Measurements from ENCODE around the gene EXOSC5.
"Not testable (repeated sequence)": the region's sequence is repeated elsewhere in the genome, so short reads cannot be mapped to it uniquely, and the experiment has no call there.

The EXOSC5 gene

DNA sequence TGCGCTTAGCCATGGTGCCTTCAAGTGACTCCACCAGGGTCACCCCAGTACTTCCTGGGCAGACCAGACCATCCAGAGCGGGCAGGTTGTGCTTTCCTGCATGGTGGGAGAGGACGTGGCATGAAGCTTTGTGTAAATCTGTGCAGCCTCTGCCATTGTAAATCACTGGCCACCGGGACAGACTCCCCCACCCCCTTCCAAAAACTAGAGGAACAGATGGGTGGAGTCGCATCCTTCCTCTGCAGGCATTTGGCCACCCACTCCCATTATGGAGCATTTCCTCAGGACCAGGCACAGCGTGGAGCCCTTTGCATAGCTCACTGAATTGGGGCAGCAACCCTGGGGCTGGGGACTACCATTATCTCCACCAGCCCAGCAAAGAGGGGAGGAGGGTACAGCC is 8.6 kb upstream of the EXOSC5 start:
- DNase-seq (ENCODE audit: low spot score), result no peak

DNA sequence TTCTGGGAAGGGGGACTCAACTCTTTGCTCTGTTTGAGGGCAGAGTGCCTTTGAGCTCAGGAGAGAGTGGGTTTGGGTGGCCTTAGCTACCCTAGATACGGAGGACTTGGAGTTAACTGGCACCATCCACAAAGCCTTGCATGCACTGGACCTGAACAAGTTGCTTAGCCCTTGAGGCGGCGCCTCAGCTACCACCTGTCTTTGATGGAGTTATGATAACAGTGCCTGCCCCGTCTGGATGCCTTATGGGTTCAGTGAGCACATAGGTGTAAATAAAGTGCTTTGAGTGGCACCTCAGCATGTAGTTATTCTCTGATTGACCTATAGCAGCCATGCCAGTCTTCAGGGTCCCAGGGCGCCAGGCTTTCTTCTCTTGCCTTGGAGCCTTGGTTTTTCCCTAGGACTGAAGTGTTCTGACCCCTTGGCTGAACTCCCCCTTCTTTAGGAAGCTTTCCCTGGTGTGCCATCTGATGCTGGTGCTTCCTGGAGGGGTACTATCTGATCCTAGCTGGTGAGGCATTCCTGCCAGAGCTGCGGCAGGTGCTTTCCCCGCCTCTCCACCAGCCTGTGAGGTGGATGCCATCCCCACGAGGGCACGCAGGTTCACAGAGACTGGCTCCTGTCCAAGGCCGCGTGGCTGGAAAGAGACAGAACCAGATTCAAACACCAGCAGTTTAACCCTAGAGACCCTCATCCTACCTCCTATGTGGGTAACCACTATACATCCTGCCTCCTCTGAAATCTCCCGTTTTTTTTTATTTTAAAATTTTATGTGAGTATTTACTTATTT is 6.2 kb upstream of the EXOSC5 start:
- no peak for DNase-seq (ENCODE audit: low spot score)

DNA sequence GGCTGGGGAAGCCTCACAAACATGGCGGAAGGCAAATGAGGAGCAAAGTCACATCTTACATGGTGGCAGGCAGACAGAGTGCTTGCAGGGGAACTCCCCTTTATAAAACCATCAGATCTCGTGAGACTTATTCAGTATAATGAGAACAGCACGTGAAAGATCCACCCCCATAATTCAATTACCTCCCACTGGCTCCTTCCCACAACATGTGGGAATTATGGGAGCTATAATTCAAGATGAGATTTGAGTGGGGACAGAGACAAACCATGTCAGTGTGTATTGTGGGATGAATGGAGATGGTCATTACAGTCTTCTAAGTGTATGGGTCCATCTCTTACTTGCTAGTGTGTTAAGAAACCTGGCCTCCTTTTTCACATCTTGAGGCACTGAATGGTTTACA is 4.9 kb upstream of the EXOSC5 start:
- DNase-seq (ENCODE audit: low spot score), result no peak

DNA sequence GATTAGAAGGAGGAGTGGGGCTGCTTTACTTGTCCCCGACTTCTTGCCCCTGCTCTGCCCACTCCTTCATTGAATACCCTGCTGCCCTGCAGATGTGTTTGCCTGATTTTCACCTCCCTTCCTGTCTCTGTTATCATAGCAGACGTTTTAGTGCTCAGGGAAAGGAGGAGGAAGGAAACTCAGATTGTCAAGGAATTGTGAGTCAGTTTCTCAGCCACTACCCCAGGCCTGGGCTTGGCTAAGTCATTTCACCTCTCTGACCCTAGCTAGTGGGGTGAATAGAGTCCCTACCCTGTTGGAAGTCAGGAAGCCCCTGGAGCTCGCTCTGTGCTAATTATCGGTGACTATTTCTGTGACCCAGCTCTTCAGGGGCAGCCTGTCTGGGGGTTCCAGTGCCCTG is 4.3 kb upstream of the EXOSC5 start:
- no peak for DNase-seq (ENCODE audit: low spot score)

DNA sequence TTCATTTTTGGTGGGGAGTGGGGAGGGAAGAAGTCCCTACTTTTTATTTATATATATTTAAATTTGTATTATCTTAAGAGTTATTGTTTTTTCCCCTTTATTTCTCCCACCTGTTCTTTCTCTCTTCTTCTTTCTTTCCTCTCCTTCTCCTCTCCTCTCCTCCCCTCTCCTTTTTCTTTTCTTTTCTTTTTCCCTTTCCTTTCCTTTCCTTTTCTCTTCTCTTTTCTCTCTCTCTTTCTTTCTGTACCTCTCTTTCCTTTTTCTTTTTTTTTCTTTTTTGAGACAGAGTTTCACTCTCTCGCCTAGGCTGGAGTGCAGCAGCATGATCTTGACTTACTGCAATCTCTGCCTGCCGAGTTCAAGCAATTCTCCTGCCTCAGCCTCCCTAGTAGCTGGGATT is 2.4 kb upstream of the EXOSC5 start:
- no peak for DNase-seq (ENCODE audit: low spot score)

DNA sequence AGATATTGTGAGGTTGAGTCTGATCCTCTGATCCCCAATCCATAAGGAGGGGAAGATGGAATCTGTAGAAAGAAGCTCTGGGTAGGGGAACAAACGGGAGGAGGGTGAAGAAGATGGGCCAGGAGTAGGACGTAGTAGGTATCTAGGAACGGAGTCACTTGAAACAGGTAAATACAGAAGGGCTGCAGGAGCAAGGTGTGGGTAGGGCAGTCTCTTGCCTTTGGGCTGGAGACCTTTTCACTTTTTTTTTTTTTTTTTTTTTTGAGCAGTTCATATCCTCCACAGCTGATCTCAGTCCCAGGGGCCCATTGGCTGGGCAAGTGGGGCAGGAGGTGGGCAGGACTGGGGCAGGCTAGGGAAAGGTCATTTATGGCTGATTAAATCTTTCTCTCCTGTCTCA is 1.9 kb upstream of the EXOSC5 start:
- no peak for DNase-seq (ENCODE audit: low spot score)

DNA sequence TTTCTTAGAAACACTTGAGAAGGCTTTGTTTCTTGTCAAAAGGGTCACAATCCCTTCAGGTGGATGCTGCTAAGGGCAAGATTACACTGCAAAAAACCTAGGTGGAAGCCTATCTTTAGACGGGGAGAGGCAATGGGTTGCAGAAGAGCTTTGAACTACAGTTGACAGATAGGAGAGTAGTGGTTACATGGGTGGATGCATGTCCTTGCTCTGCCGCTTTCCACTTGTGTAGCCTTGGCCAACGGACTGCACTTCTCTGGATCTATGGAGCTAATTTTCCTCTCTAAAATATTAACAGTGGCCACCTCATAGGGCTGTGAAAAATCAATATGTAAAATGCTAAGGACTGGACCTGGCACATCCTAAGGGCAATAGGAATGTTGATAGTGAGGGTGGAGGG is 1.4 kb upstream of the EXOSC5 start:
- DNase-seq (ENCODE audit: low spot score), result no peak

DNA sequence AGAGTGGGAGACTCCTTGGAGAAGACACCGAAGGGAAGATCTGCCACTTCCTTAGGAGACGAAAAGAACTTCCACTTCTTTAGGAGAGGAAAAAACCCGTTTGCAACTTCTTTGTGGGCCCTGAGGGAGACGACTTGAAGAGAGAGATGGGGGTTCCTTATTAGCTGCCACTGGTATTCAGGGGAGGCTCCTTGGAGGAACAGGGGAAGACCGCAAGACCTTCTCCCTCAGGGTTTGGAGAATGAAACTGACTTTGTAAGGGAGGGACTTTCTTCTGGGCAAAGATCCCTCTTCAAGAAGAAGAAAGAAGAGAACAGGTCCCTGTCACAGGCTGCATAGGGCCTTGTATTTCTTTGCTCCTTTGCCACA is 875 bp upstream of the EXOSC5 start:
- no peak for DNase-seq (ENCODE audit: low spot score)

DNA sequence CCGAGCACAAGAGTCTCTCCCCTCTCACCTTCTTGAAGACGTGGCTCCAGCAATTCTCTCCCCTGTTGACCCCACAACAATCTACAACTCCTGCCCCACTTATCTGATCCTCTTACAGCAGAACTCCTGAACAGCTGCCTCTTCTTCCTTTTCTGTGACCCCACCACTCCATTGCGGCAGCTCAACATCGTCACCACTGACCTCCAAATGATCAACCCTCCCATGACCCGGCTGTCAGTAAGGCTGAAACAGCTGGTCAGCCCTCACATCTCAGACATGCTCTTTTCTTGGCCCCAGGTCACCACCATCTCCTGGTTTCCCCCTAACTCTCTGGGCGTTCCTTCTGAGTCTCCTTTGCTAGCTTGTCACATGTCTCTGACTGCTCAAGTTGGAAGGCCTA is 1.8 kb downstream of the EXOSC5 start:
- DNase-seq (ENCODE audit: low spot score), result no peak

DNA sequence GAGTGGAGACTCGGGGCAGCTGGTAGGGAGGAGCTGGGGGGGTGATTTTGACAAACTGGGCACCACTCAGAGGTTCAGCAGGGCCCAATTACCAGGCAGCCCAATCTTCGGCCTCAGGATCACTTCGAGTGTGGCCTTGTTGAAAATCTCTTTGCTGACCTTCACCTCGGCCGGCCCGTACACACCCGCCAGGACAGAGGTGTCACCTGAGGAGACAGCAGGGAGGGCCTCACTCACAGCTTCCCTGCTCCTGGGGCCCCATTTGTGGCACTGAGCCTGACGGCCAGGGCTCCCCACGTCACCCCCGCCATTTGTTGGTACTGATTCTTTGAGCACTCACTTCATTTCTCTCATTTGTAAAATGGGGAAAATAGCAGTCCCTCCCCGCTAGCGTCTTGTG is 4.4 kb downstream of the EXOSC5 start:
- DNase-seq (ENCODE audit: low spot score), result no peak

DNA sequence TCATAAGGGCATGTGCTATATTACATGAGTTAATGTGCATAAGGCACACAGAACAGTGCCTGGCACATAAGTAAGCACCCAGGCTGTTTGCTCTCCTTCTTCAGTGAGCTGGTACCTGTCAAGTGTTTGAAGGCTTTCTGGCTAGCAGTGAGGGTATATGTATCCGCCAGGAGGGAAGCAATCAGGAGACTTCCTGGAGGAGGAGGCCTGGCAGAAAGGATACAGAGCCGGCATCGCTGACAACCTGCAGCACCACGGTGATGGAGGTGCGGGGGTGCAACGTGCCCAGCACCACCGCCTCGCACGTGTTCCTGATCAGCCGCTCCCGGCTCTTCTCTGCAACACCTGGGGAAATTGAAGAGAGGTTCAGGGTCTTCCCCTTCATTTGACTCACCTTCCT is 5.5 kb downstream of the EXOSC5 start:
- no peak for DNase-seq (ENCODE audit: low spot score)

DNA sequence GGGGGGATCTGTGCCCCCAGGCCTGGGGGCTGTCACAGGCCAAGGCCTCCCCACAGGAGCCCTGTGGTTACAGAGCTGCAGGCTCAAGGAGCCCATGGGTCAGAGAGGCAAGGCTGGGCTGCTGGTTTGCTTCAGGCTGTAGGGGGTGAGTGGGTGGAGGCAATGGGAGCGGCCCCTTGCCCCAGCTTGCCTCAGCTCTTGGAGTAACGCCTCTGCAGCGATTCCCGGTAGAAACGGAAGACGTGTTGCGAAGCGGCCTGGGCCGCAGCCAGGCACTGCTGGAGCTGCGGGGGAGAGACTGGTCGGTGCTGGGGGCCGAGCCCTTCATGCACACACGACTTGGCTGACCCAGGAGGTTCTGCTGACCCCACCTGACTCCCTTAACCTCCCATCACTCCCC is 10.7 kb downstream of the EXOSC5 start:
- DNase-seq (ENCODE audit: low spot score), result no peak

DNA sequence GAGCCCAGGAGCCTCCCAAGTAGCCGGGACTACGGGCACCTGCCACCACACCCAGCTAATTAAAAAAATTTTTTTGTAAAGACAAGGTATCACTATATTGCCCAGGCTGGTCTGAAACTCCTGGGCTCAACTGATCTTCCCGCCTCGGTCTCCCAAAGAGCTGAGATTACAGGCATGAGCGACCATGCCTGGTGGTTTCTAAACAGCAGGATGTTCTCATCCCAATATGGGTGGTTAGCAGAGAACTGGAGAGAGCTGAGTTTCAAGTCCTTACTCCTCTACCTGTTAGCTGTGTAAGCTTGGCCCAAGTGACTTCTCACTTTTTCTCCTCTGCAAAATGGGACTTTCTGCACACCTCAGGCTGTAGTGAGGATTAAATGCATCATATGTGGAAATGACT is 12.8 kb downstream of the EXOSC5 start:
- no peak for DNase-seq (ENCODE audit: low spot score)

DNA sequence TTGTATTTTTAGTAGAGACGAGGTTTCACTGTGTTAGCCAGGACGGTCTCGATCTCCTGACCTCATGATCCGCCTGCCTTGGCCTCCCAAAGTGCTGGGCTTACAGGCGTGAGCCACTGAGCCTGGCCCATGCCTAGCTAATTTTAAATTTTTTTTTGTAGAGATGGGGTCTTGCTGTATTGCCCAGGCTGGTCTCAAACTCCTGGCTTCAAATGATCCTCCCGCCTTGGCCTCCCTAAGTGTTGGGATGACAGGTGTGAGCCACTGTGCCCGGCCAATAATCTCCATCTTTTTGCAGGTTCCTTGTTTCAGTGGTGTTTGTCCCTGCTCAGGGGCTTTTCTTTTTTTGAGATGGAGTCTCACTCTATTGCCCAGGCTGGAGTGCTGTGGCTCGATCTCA is 15.6 kb downstream of the EXOSC5 start:
- not testable (repeated sequence) for DNase-seq (ENCODE audit: low spot score)

DNA sequence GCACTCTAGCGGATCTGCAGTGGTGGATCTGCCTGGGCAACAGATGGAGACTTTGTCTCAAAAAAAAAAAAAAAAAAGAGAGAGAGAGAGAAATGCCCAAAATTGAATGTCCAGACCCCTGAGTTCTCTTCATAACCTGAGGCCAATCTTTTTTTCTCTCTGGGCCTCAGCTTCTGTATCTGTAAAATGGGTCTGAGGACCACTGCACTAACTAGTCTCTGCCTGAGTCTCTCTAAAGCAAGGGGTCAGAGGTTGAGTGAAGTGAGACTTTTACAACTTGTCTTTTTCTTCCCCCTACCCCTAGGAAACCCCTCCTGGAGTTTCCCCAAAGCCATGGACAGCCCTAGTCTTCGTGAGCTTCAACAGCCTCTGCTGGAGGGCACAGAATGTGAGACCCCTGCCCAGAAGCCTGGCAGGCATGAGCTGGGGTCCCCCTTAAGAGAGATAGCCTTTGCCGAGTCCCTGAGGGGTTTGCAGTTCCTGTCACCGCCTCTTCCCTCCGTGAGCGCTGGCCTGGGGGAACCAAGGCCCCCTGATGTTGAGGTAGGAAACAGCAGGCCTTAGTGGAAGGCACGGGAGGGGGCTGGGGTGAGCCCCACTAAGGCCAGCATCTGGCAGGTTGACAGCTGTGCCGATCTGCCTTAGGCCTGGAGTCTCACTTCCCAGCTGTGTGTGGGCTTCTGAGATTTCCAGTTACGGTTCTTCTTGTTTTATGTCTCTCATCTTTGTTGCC is 19.0 kb downstream of the EXOSC5 start:
- no peak for DNase-seq (ENCODE audit: low spot score)

DNA sequence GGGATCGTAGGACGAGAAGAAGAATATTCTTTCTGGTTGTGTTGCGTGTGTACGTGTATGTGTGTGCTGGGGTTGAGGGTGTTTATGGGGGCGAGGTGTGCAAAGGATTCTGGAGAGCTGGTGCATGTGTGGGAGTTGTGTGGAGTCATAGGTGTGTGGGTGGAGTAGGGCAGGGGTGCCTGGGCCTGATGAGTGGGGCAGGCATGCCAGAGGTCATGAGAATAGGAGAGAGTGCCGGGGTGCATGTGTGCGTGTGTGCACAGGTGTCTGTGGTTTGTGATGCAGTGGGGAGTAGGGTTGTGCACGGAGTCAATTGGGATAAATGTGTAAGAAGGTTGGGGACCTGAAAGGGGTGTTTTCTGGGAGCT is 20.2 kb downstream of the EXOSC5 start:
- DNase-seq (ENCODE audit: low spot score), result no peak

DNA sequence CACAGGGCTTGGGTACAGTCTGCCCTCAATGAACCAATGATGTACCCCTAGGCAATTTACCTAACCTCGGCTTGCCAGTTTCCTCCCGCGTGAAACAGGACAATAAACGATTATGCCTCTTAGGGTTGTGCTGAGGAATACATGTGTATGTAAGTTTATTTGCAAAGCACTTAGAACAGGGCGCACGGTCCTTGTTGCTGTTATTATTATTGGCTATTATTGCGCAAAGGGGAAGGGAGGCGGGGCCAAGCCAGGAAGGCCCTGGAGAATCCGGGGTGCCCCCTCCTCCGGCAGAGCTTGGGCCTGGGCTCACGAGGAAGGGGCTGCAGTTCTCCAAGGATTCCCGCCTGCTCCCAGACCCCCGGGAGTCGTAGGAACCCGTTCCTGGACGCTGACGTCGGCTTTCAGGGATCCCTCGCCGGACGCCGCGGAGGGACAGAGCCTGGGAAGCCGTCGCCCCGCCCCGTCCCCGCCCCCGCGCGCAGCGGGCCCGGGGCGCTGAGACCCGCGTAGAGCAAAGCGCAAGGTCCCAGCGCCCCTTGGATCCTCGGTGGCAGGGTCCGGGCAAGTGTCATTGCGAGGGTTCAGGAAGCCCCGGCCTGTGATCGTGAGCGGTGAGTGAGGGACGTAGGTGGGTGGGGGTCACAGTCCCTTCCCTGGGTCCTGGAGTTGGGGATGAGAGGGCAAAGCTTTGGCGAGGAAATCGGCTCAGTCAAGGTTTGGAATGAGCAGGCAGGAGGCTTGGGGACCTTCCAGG is 20.7 kb downstream of the EXOSC5 start, which contains the start of gene TMEM91:
Gene TMEM91 (plus strand): TSS at position 293 of the 757 bp plus-strand sequence. CDS start 1,777 bp downstream, outside the sequence.
- DNase-seq (ENCODE audit: low spot score), result peak; percentile 65

DNA sequence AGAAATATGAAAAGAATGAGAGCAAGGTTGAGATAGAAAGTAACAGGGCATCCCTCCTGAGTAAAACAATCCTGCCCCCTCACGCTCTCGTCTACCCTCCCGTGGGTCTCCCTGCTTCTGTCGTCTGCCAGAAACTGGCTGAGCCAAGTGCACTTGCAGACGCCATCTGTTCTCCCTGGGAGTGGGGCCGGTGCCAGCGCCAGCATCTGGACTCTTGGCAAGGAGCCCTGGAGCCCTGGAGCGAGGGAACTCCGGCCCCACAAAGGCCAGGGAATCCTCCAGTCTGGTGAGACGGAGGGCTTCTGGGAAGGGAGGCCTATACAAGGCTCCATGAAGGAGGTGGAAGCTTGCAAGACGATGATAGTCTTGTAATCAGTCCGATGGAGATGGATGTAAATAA is 23.2 kb downstream of the EXOSC5 start:
- DNase-seq (ENCODE audit: low spot score), result peak; percentile 88

DNA sequence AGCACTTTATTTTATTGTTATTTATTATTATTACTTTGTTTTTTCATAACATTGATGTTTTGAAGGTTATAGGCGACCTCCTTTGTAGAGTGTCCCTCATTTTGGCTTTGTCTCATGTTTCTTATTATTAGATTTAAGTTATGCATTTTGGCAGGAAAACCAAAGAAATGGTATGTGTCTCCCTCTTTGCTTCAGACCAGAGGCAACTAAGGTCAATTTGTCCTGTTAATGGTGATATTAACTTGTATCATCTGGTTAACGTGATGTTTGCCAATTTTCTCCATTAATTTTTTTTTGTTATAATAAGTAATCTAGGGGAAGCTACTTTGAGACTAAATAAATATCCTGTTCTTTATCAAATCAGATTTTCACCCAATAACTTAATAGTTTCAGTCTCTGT is 24.7 kb downstream of the EXOSC5 start:
- no peak for DNase-seq (ENCODE audit: low spot score)

DNA sequence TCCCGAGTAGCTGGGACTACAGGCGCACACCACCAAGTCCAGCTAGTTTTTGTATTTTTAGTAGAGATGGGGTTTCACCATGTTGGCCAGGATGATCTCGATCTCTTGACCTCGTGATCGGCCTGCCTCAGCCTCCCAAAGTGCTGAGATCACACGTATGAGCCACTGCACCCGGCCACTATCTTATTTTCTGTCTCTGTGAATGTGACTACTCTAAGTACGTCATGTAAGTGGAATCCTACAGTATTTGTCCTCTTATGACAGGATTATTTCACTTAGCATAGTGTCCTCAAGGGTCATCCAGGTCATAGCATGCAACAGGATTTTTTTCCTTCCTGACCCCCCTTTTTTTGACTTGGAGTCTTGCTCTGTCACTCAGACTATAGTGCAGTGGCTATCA is 25.6 kb downstream of the EXOSC5 start:
- DNase-seq (ENCODE audit: low spot score), result no peak

DNA sequence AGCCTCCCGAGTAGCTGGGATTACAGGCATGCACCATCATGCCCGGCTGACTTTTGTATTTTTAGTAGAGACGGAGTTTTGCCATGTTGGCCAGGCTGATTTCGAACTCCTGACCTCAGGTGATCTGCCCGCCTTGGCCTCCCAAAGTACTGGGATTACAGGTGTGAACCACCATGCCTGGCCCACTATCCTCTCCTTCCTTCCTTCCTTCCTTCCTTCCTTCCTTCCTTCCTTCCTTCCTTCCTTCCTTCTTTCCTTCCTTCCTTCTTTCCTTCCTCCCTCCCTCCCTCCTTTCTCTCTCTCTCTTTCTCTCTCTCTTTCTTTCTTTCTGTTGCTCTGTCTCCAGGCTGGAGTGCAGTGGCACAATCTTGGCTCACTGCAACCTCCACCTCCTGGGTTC is 26.0 kb downstream of the EXOSC5 start:
- not testable (repeated sequence) for DNase-seq (ENCODE audit: low spot score)

DNA sequence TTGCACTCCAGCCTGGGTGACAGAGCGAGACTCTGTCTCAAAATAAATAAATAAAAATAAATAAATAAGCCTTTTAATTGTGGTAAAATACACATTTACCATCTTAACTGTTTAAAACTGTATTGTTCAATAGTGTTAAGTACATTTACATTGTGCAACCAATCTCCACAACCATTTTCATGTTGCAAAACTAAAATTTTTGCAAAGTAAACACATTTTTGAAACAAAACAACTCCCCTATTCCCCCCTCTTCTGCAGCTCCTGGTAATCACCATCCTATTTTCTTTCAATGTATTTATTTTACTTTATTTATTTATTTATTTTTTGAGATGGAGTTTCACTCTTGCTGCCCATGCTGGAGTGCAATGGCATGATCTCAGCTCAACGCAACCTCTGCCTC is 27.4 kb downstream of the EXOSC5 start:
- no peak for DNase-seq (ENCODE audit: low spot score)

DNA sequence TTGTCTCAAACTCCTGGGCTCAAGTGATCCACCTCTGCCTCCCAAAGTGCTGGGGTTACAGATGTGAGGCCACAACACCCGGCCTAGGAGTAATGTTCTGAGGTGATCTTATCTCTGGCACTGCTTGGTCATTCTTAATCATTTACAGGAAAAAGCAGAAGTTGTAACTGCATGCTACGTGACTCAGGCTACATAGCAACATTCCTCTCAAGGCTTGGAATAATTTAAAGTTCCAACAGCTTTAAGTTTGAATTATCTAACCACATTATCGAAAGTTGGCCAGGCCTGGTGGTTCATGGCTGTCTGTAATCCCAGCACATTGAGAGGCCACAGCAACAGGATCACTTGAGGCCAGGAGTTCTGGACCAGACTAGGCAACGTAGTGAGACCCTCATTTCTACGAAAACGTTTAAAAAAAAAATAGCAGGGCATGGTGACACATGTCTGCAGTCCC is 29.3 kb downstream of the EXOSC5 start:
- DNase-seq (ENCODE audit: low spot score), result peak; percentile 63
